H1 (cell line): ENCODE measurements around the gene IL17A. TPM values are rescaled to one million over a fixed set of nuclear protein-coding genes. Genes with fewer than 3 reads are reported as not detected.

Source experiments
- CREB1 ChIP-seq: IDR thresholded peaks from 2 replicates; pipeline ENCODE4 v1.6.1; 2012; ENCODE audit warnings: inconsistent platforms
- CTBP2 ChIP-seq: IDR thresholded peaks from 2 replicates; pipeline ENCODE4 v1.7.0; 2011; ENCODE audit warnings: borderline replicate concordance, mild to moderate bottlenecking, moderate library complexity, mixed read lengths, low read length; ENCODE audit not compliant: insufficient read depth, insufficient read length
- JUN ChIP-seq: IDR thresholded peaks from 2 replicates; pipeline ENCODE4 v1.6.1; 2011; ENCODE audit warnings: low read depth, mild to moderate bottlenecking, improper control_type of control experiment, low read length
- JUND ChIP-seq: IDR thresholded peaks from 2 replicates; pipeline ENCODE4 v1.6.1; 2011; ENCODE audit warnings: mild to moderate bottlenecking, improper control_type of control experiment, low read length
- POLR2AphosphoS5 ChIP-seq: IDR thresholded peaks from 2 replicates; pipeline ENCODE4 v1.6.1; 2011; ENCODE audit warnings: low read depth, low read length
- POU5F1 ChIP-seq: IDR thresholded peaks from 2 replicates; pipeline ENCODE4 v1.6.1; 2011; ENCODE audit warnings: low read depth, mild to moderate bottlenecking, low read length, moderate library complexity
- SIN3A ChIP-seq, 2 experiments: IDR thresholded peaks in 1 of 2; conservative IDR thresholded peaks in 1 of 2; 2 replicates each; pipeline ENCODE4 v1.6.1; 2011 to 2012; ENCODE audit warnings: low read length in 2 of 2, improper control_type of control experiment in 1 of 2, low read depth in 1 of 2, mild to moderate bottlenecking in 1 of 2
- SIRT6 ChIP-seq: IDR thresholded peaks from one replicate; pipeline ENCODE4 v1.7.1; 2012; ENCODE audit warnings: low read length, inconsistent platforms
- SP1 ChIP-seq: IDR thresholded peaks from 2 replicates; pipeline ENCODE4 v1.6.1; 2011; ENCODE audit warnings: low read depth, low read length
- TEAD4 ChIP-seq: IDR thresholded peaks from 2 replicates; pipeline ENCODE4 v1.6.1; 2012; ENCODE audit warnings: low read depth, low read length, inconsistent platforms, mixed read lengths
- polyA plus RNA-seq, 7 experiments: library from polyadenylated mRNA; depleted of rRNA in 3 of 7; stranded (reverse) in 5 of 7; unstranded in 2 of 7; fragments of >200 nt in 5 of 7; fragments of 200-250 nt in 2 of 7; gene quantifications; 1 replicate in 5 of 7; 2 replicates in 1 of 7; 4 replicates in 1 of 7; pipeline versions ENCODE4 v1.2.1 to v1.2.3, GENCODE V29; 2011 to 2013; ENCODE audit warnings: missing spikeins in 2 of 7, mixed read lengths in 2 of 7
- total RNA-seq: library from RNA; stranded (reverse); fragmentation: NEBNext Ultra II Directional; extraction: Animal tissue kit (Norgen Biotek cat#: 25700); gene quantifications from 2 replicates; pipeline ENCODE4 v1.2.1, GENCODE V29; 2021
- TF ChIP-seq, protein P1 (sequence below): fragments of 300-600 bp; sonication (generic); IDR thresholded peaks from 2 replicates; pipeline ENCODE4 v1.7.1; 2012; ENCODE audit warnings: low read length, moderate library complexity, mild to moderate bottlenecking, inconsistent platforms; ENCODE audit not compliant: insufficient replicate concordance

Gene IL17A
- total and polyA plus RNA-seq, 2 of the 8 experiments (the other 6 are each of a cell fraction or from before 2014, with no cell fraction given) = not detected

GRCh38 chr6:52189974-52190373 is 3.8 kb downstream of the IL17A start (continued):
- TF ChIP-seq TEAD4 (peak; percentile 15; the same call in 1 of the 2 replicates), SP1 (no peak), POU5F1 (no peak), JUND (no peak), POLR2AphosphoS5 (no peak), SIN3A (conservative IDR thresholded peaks at IDR 0.05 in 1 of 2, IDR thresholded peaks at IDR 0.05 in 1 of 2; ENCODE audit: low read depth in 1 of 2, low read length in 2 of 2) (no peak), CTBP2 (no peak), JUN (no peak), SIRT6 (no peak), CREB1 (no peak)
- TF ChIP-seq, protein P1, sequence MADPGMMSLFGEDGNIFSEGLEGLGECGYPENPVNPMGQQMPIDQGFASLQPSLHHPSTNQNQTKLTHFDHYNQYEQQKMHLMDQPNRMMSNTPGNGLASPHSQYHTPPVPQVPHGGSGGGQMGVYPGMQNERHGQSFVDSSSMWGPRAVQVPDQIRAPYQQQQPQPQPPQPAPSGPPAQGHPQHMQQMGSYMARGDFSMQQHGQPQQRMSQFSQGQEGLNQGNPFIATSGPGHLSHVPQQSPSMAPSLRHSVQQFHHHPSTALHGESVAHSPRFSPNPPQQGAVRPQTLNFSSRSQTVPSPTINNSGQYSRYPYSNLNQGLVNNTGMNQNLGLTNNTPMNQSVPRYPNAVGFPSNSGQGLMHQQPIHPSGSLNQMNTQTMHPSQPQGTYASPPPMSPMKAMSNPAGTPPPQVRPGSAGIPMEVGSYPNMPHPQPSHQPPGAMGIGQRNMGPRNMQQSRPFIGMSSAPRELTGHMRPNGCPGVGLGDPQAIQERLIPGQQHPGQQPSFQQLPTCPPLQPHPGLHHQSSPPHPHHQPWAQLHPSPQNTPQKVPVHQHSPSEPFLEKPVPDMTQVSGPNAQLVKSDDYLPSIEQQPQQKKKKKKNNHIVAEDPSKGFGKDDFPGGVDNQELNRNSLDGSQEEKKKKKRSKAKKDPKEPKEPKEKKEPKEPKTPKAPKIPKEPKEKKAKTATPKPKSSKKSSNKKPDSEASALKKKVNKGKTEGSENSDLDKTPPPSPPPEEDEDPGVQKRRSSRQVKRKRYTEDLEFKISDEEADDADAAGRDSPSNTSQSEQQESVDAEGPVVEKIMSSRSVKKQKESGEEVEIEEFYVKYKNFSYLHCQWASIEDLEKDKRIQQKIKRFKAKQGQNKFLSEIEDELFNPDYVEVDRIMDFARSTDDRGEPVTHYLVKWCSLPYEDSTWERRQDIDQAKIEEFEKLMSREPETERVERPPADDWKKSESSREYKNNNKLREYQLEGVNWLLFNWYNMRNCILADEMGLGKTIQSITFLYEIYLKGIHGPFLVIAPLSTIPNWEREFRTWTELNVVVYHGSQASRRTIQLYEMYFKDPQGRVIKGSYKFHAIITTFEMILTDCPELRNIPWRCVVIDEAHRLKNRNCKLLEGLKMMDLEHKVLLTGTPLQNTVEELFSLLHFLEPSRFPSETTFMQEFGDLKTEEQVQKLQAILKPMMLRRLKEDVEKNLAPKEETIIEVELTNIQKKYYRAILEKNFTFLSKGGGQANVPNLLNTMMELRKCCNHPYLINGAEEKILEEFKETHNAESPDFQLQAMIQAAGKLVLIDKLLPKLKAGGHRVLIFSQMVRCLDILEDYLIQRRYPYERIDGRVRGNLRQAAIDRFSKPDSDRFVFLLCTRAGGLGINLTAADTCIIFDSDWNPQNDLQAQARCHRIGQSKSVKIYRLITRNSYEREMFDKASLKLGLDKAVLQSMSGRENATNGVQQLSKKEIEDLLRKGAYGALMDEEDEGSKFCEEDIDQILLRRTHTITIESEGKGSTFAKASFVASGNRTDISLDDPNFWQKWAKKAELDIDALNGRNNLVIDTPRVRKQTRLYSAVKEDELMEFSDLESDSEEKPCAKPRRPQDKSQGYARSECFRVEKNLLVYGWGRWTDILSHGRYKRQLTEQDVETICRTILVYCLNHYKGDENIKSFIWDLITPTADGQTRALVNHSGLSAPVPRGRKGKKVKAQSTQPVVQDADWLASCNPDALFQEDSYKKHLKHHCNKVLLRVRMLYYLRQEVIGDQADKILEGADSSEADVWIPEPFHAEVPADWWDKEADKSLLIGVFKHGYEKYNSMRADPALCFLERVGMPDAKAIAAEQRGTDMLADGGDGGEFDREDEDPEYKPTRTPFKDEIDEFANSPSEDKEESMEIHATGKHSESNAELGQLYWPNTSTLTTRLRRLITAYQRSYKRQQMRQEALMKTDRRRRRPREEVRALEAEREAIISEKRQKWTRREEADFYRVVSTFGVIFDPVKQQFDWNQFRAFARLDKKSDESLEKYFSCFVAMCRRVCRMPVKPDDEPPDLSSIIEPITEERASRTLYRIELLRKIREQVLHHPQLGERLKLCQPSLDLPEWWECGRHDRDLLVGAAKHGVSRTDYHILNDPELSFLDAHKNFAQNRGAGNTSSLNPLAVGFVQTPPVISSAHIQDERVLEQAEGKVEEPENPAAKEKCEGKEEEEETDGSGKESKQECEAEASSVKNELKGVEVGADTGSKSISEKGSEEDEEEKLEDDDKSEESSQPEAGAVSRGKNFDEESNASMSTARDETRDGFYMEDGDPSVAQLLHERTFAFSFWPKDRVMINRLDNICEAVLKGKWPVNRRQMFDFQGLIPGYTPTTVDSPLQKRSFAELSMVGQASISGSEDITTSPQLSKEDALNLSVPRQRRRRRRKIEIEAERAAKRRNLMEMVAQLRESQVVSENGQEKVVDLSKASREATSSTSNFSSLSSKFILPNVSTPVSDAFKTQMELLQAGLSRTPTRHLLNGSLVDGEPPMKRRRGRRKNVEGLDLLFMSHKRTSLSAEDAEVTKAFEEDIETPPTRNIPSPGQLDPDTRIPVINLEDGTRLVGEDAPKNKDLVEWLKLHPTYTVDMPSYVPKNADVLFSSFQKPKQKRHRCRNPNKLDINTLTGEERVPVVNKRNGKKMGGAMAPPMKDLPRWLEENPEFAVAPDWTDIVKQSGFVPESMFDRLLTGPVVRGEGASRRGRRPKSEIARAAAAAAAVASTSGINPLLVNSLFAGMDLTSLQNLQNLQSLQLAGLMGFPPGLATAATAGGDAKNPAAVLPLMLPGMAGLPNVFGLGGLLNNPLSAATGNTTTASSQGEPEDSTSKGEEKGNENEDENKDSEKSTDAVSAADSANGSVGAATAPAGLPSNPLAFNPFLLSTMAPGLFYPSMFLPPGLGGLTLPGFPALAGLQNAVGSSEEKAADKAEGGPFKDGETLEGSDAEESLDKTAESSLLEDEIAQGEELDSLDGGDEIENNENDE = peak; percentile 40
